IPS-15b (cell line): ENCODE measurements around the gene AJAP1.

Experiments
- H3K27me3 ChIP-seq: one replicate; pipeline ENCODE4 v1.6.1; 2013; ENCODE audit warnings: low read length; ENCODE audit not compliant: control insufficient read depth, insufficient read depth
- H3K36me3 ChIP-seq: one replicate; pipeline ENCODE4 v1.6.1; 2013; ENCODE audit warnings: low read length; ENCODE audit not compliant: control insufficient read depth, insufficient read depth
- H3K4me1 ChIP-seq: one replicate; pipeline ENCODE4 v1.6.1; 2013; ENCODE audit warnings: mild to moderate bottlenecking, low read length; ENCODE audit not compliant: control insufficient read depth, insufficient read depth
- H3K4me3 ChIP-seq: one replicate; pipeline ENCODE4 v1.5.1; 2013; ENCODE audit warnings: low read depth, low read length
- H3K9ac ChIP-seq: one replicate; pipeline ENCODE4 v1.6.1; 2013; ENCODE audit warnings: low read depth, mild to moderate bottlenecking, low read length
- H3K9me3 ChIP-seq: one replicate; pipeline ENCODE4 v1.6.1; 2013; ENCODE audit warnings: mild to moderate bottlenecking, low read length; ENCODE audit not compliant: control insufficient read depth, insufficient read depth

AJAP1 gene

GRCh38 chr1:4733446-4734177 is 79.2 kb downstream of the AJAP1 start:
- H3K4me3 ChIP-seq = no peak overlapping the region
- no peaks in the 10 kb centered on the region for H3K4me1 ChIP-seq
- H3K9me3 ChIP-seq = no peaks in the 10 kb centered on the region
- no peaks in the 10 kb centered on the region for H3K27me3 ChIP-seq
- H3K9ac ChIP-seq = no peak overlapping the region
- no peaks in the 10 kb centered on the region for H3K36me3 ChIP-seq

GRCh38 chr1:4734219-4734618 is 79.8 kb downstream of the AJAP1 start:
- Histone ChIP-seq H3K27me3 (no peaks in the 10 kb centered on the region), H3K4me1 (no peaks in the 10 kb centered on the region), H3K9me3 (no peaks in the 10 kb centered on the region), H3K4me3 (no peak overlapping the region), H3K36me3 (no peaks in the 10 kb centered on the region), H3K9ac (no peak overlapping the region)

- Histone ChIP-seq H3K9ac (no peak overlapping the region), H3K4me1 (no peaks in the 10 kb centered on the region), H3K36me3 (no peaks in the 10 kb centered on the region), H3K9me3 (no peaks in the 10 kb centered on the region), H3K4me3 (no peak overlapping the region), H3K27me3 (no peaks in the 10 kb centered on the region)
Observed at GRCh38 chr1:4734791-4735190, 80.4 kb downstream of the AJAP1 start.

- H3K9ac ChIP-seq = no peak overlapping the region
- no peaks in the 10 kb centered on the region for H3K36me3 ChIP-seq
- no peak overlapping the region for H3K4me3 ChIP-seq
- H3K4me1 ChIP-seq = no peaks in the 10 kb centered on the region
- H3K27me3 ChIP-seq = no peaks in the 10 kb centered on the region
- H3K9me3 ChIP-seq = no peaks in the 10 kb centered on the region
Observed at GRCh38 chr1:4736254-4736653, 81.8 kb downstream of the AJAP1 start.

- H3K4me1 ChIP-seq = no peaks in the 10 kb centered on the region
- H3K27me3 ChIP-seq = no peaks in the 10 kb centered on the region
- no peak overlapping the region for H3K4me3 ChIP-seq
- no peak overlapping the region for H3K9ac ChIP-seq
- no peaks in the 10 kb centered on the region for H3K36me3 ChIP-seq
- H3K9me3 ChIP-seq = no peaks in the 10 kb centered on the region
Observed at GRCh38 chr1:4741876-4742423, 87.5 kb downstream of the AJAP1 start.

GRCh38 chr1:4743978-4744750 is 89.8 kb downstream of the AJAP1 start:
- no peaks in the 10 kb centered on the region for H3K9me3 ChIP-seq
- no peaks in the 10 kb centered on the region for H3K4me1 ChIP-seq
- H3K27me3 ChIP-seq = no peaks in the 10 kb centered on the region
- no peak overlapping the region for H3K9ac ChIP-seq
- no peaks in the 10 kb centered on the region for H3K36me3 ChIP-seq
- no peak overlapping the region for H3K4me3 ChIP-seq

- no peaks in the 10 kb centered on the region for H3K9me3 ChIP-seq
- no peaks in the 10 kb centered on the region for H3K4me1 ChIP-seq
- H3K36me3 ChIP-seq = no peaks in the 10 kb centered on the region
- H3K4me3 ChIP-seq = no peak overlapping the region
- no peaks in the 10 kb centered on the region for H3K27me3 ChIP-seq
- H3K9ac ChIP-seq = no peak overlapping the region
Observed at GRCh38 chr1:4745560-4745959, 91.2 kb downstream of the AJAP1 start.

GRCh38 chr1:4749406-4749805 is 95.0 kb downstream of the AJAP1 start:
- H3K9ac ChIP-seq = no peak overlapping the region
- no peaks in the 10 kb centered on the region for H3K9me3 ChIP-seq
- no peaks in the 10 kb centered on the region for H3K36me3 ChIP-seq
- H3K27me3 ChIP-seq = no peaks in the 10 kb centered on the region
- H3K4me1 ChIP-seq = no peaks in the 10 kb centered on the region
- H3K4me3 ChIP-seq = no peak overlapping the region

- no peaks in the 10 kb centered on the region for H3K9me3 ChIP-seq
- no peak overlapping the region for H3K9ac ChIP-seq
- H3K4me3 ChIP-seq = no peak overlapping the region
- no peaks in the 10 kb centered on the region for H3K36me3 ChIP-seq
- H3K27me3 ChIP-seq = no peaks in the 10 kb centered on the region
- peaks cover 6% of the 10 kb centered on the region for H3K4me1 ChIP-seq
Observed at GRCh38 chr1:4750177-4750576, 95.8 kb downstream of the AJAP1 start.

- Histone ChIP-seq H3K4me3 (no peak overlapping the region), H3K4me1 (peaks cover 18% of the 10 kb centered on the region), H3K36me3 (no peaks in the 10 kb centered on the region), H3K9ac (no peak overlapping the region), H3K27me3 (no peaks in the 10 kb centered on the region), H3K9me3 (no peaks in the 10 kb centered on the region)
Observed at GRCh38 chr1:4752059-4752458, 97.7 kb downstream of the AJAP1 start.

GRCh38 chr1:4754816-4755215 is 100.4 kb downstream of the AJAP1 start:
- Histone ChIP-seq H3K36me3 (no peaks in the 10 kb centered on the region), H3K9me3 (no peaks in the 10 kb centered on the region)

More at GRCh38 chr1:4754816-4755215, 100.4 kb downstream of the AJAP1 start:
- no peaks in the 10 kb centered on the region for H3K27me3 ChIP-seq
- H3K4me1 ChIP-seq = peaks cover 18% of the 10 kb centered on the region
- no peak overlapping the region for H3K9ac ChIP-seq
- H3K4me3 ChIP-seq = no peak overlapping the region
